Dedifferentiated amniotic fluid mesenchymal stem cell (primary cell): ENCODE data around the gene ERBB4.
A peak's percentile ranks its signal among the peaks of the same experiment; 100 is the strongest.

Experiments used
- DNase-seq: peaks from one replicate; pipeline ENCODE4 v3.0.0-alpha.2; 2016; ENCODE audit errors: extremely low spot score

ERBB4 gene

GRCh38 chr2:212364112-212364985 is 174.3 kb downstream of the ERBB4 start:
- DNase-seq, result peak; percentile 44

GRCh38 chr2:212361174-212361756 is 177.3 kb downstream of the ERBB4 start:
- no peak for DNase-seq

GRCh38 chr2:212360068-212360460 is 178.5 kb downstream of the ERBB4 start:
- DNase-seq, result no peak

DNA sequence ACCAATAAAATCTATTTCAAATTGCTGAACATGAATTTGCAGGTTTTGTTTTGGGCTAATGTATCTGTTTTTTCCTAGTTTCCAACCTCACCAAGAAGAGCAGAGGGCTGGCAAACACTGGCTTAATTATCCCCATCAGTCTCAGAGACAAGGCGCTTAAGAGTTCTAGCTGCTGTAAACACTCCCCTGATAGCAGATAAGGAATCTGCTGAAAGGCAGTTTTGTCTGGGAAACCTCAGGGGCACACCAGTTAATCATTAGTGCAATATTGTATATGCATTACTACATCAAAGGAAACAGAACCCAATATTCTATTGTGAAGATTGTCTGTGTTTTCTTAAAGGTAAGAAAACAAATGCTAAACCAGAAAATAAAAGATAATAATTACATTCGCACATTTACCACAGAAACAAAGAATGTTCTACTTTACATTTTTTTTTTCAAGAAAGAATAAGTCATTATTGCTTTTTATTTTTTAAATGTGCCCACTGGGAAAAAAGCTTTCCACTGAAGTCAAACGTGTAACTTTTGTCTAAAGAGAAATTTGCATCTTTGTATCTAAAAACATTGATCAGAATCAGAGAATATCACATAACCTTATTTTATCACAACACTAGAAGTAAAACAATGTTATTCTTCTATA is 179.1 kb downstream of the ERBB4 start:
- no peak for DNase-seq

DNA sequence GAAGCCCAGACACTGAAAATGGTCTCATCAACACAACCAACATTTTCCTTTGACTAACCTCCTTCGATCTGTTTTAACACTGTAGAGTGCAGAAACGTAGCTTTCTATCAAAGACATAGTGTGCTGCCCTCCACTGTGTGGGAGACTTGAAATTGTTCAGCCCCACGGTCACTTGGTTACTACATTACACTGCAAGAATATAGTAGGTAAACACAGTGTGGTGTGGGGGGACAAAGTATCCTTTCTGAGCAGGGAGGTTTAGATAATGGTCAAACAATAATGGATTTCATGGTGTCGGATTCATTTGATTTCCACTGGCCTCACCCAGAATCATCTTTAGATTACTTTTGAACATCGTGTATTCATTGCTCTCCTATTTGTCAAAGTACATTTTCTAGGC is 181.0 kb downstream of the ERBB4 start:
- no peak for DNase-seq

DNA sequence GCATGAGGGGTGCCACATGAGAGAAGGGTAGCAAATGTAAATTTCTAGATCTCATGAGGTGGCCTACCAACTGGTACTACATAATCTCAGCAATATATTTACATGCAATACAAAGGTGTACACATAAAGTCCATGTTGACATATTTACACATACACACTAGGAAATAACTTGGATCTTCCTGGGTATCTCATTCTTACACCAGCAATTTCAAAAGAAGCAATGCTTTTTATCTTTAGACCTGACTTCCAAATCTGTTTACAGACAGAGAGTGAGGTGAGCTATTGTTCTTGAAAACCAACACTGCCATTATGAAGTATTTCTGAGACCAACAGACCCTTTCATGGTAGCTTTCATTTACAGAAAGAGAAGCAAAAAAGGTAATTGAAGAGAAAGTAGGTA is 184.2 kb downstream of the ERBB4 start:
- DNase-seq, result no peak

DNA sequence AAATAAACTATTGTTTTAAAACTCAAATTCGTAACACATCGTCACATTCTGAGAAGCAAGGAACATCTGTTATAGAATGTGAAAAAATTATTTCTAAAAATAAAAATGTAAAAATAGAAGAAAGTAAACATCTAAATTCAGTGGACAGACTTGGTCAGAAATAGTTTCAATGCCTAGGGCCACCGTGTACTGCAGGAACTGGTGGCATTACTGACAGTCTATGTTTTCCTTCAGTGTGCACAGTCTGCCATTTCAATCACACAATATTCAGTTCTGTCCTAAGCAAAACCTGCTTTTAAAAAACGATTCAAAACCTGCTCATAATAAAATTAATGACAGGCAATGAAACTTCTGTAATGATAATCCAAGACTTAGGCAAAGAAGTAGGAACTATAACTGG is 190.1 kb downstream of the ERBB4 start:
- no peak for DNase-seq

DNA sequence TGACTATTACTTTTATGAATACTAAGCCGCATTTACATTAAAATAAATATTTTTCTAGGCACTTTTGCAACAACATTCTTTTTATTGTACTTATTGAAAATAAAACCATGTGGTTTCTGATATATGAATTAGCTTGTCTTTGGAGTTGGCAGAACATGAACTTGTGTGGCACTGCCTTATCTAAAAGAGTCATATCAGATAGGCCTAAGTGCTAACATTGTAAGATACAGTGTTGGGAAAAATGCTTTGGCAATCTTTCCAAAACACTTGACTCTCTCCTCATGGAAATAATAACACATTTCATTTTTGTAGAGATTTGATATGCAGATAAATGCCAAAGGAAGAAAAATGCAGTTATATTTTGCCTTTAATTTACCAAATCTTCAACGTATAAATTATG is 191.7 kb downstream of the ERBB4 start:
- no peak for DNase-seq

GRCh38 chr2:212345966-212346365 is 192.6 kb downstream of the ERBB4 start:
- DNase-seq, result no peak

DNA sequence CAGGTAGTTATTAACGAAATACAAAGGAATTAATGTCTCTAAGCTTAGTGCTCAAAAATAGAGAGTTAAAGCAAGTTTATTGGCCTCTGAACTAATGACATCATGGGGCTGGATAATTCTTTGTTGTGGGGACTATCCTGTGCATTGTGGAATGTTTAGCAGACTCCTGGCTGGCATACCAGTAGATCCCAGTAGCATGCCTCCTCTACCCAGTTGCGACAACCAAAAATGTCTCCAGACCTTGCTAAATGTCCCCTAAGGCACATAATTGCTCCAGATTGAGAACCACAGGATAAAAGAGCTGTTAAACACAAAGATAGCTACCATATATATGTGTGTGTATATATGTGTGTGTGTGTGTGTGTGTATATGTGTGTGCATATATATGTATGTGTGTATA is 194.5 kb downstream of the ERBB4 start:
- DNase-seq, result no peak

GRCh38 chr2:212343167-212343566 is 195.4 kb downstream of the ERBB4 start:
- DNase-seq, result no peak

- DNase-seq, result no peak
Measured at GRCh38 chr2:212337486-212338343, 200.9 kb downstream of the ERBB4 start.

- DNase-seq, result no peak
Measured at GRCh38 chr2:212337036-212337435, 201.6 kb downstream of the ERBB4 start.

DNA sequence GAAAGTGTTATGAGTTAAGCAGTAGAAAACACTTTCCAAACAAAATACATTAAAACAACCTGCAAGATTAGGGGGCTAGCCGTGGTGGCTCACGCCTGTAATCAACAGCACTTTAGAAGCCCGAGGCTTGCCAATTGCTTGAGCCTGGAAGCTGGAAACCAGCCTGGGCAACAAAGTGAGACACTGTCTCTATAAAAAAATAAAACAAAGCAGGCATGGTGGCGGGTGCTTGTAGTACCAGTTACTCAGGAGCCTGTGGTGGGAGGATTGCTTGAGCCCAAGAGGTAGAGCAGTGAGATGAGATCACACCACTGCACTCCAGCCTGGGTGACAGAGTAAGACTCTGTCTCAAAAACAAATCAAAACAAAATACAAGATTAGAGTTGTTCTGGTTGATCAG is 208.3 kb downstream of the ERBB4 start:
- no peak for DNase-seq

GRCh38 chr2:212328712-212329496 is 209.7 kb downstream of the ERBB4 start:
- no peak for DNase-seq

- no peak for DNase-seq
Measured at GRCh38 chr2:212328136-212328535, 210.5 kb downstream of the ERBB4 start.

GRCh38 chr2:212327171-212327809 is 211.3 kb downstream of the ERBB4 start:
- no peak for DNase-seq

DNA sequence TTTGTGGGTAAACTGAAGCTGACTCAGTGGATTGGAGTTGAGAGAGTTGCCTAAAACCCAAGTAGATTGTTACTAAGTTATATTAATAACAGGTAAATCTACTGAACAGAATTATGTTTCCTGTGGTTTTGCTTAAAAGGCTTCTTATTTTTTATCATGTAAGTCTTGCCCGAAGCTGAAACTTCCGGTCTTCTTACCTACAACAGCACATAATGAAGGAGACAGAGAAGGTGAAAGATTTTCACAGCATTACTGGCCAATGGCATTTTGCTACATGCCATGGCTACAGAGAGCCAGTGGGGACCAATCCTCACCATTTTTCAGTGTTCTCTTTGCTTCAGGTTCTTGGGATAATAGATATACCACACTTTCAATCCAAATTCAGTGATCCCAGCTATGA is 220.0 kb downstream of the ERBB4 start:
- no peak for DNase-seq

DNA sequence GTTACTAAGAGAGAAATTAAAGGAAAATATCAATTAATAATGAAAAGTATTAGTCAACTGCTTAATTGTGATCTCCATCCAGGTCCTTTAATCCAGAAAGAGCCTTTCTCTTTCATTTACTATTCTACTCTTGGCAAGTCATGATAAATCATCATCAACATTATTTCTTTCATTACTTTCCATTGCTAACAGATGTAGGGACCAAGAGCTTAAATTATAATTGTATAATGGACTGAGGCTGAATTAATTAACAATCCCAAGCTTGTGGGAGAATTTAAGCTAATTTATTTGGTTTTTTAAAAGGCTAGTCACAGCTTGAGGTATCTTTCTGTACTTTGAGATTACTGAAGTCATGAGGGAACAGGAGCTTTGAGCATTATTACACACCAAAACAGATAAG is 223.9 kb downstream of the ERBB4 start:
- DNase-seq, result no peak

- no peak for DNase-seq
Measured at GRCh38 chr2:212311807-212312404, 226.7 kb downstream of the ERBB4 start.
